Tibial nerve (tissue), 3 donors: Measurements from ENCODE around the gene YAE1.

Experiments used
- CTCF ChIP-seq, 5 experiments: fragments of 200-600 bp in 3 of 5; fragments of 450-650 bp in 2 of 5; sonication (generic) in 3 of 5; IDR thresholded peaks; one replicate each; pipeline ENCODE4 v1.5.1; 2016 to 2019; ENCODE audit warnings: antibody characterized with exemption in 5 of 5, mild to moderate bottlenecking in 3 of 5, moderate library complexity in 2 of 5
- POLR2A ChIP-seq, 2 donors: fragments of 450-650 bp; IDR thresholded peaks; one replicate each; pipeline ENCODE4 v1.6.1; 2017; ENCODE audit warnings: antibody characterized with exemption in 2 of 2, mild to moderate bottlenecking in 2 of 2, moderate library complexity in 2 of 2

GRCh38 chr7:39592586-39592985 lies 26.4 kb downstream of the YAE1 start:
- TF ChIP-seq CTCF (IDR thresholded peaks at IDR 0.05) (no peak), POLR2A (IDR thresholded peaks at IDR 0.05) (no peak)
